ENCODE data around the gene FNDC4. TPM values are rescaled to one million over a fixed set of nuclear protein-coding genes. Genes with fewer than 3 reads are reported as not detected.

Gene FNDC4
- total RNA-seq, 4 donors from 2014 or later = 0.59 to 9.1 (median 7.4) TPM

DNA sequence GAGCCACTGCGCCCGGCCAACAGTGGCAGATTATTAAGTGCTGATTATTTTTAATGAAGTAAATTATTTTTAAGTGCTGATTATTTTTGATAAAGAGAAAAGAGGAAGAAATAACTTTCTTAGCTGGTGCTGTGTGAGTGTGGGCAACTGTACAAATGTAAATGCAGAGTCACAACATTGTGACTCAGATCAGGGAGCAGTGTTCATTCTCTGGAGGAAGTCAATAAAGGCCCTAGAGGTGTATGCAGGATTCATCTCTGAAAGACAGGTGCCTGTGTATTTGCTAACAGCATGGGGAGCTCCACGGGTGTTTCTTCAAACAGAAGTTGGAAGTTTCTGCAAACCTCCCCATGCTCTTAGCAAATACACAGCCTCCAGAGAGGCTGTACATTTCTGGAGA lies 46.6 kb downstream of the FNDC4 start:
- no peaks in the 10 kb centered on the region for H3K4me1 ChIP-seq
- H3K27ac ChIP-seq = no peak overlapping the region
- TF ChIP-seq POLR2A (IDR thresholded peaks at IDR 0.05) = no peak
- TF ChIP-seq, protein P1, sequence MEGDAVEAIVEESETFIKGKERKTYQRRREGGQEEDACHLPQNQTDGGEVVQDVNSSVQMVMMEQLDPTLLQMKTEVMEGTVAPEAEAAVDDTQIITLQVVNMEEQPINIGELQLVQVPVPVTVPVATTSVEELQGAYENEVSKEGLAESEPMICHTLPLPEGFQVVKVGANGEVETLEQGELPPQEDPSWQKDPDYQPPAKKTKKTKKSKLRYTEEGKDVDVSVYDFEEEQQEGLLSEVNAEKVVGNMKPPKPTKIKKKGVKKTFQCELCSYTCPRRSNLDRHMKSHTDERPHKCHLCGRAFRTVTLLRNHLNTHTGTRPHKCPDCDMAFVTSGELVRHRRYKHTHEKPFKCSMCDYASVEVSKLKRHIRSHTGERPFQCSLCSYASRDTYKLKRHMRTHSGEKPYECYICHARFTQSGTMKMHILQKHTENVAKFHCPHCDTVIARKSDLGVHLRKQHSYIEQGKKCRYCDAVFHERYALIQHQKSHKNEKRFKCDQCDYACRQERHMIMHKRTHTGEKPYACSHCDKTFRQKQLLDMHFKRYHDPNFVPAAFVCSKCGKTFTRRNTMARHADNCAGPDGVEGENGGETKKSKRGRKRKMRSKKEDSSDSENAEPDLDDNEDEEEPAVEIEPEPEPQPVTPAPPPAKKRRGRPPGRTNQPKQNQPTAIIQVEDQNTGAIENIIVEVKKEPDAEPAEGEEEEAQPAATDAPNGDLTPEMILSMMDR (IDR thresholded peaks at IDR 0.05) = no peak
- H3K9me3 ChIP-seq = no peaks in the 10 kb centered on the region
- no peak overlapping the region for H3K4me3 ChIP-seq
- intact Hi-C loops (cut with DNase I; ENCODE audit: low total_unique reads) = no loop called here
- DNase-seq = no peak
- no peaks in the 10 kb centered on the region for H3K36me3 ChIP-seq
- H3K27me3 ChIP-seq = no peaks in the 10 kb centered on the region

DNA sequence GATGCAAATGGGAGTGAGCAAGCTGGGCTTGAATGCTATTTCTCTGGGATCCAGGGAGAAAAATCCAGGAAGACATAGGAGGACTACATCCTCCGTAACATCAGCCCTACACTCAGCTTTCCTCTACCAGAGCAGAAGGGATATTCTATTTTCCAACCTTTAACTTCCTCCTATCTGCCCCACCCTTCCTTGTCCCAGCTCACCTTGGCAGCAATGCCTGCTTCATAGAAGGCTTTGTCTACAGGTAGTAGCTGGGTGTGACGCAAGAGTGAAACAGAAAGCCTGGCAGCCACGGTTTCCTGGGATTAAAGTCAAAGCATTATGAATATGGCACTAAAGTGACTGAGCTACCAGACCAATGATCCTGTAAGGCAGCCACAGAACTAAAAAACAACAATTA lies 48.9 kb downstream of the FNDC4 start:
- Histone ChIP-seq H3K4me3 (no peak overlapping the region), H3K9me3 (no peaks in the 10 kb centered on the region), H3K36me3 (no peaks in the 10 kb centered on the region), H3K27ac (no peak overlapping the region), H3K27me3 (no peaks in the 10 kb centered on the region), H3K4me1 (no peaks in the 10 kb centered on the region)
- TF ChIP-seq POLR2A (IDR thresholded peaks at IDR 0.05) = no peak
- TF ChIP-seq, protein P1 (IDR thresholded peaks at IDR 0.05) = no peak
- intact Hi-C loops (cut with DNase I; ENCODE audit: low total_unique reads) = no loop called here
- DNase-seq = no peak

DNA sequence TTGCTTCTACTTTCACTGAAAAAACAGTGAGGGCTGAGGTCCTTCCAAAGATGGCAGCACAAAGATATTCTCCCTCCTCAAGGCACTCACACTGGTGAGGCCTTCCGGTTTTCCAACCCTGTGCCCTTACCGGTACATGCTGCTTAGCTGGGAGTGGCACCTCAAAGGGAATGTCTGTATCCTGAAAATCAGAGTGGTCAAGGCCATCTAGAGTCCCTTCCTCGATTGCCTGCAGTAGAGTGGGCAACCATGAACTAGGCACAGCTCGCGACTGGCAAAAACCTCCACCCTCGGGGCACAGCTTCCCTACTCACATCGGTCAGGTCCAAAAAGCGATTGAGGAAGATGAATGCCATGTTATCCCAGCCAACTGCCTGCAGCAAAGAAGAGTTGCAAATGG lies 49.4 kb downstream of the FNDC4 start:
- Histone ChIP-seq H3K4me3 (no peak overlapping the region), H3K27me3 (no peaks in the 10 kb centered on the region), H3K36me3 (no peaks in the 10 kb centered on the region), H3K9me3 (no peaks in the 10 kb centered on the region), H3K27ac (no peak overlapping the region), H3K4me1 (no peaks in the 10 kb centered on the region)
- intact Hi-C loops (cut with DNase I; ENCODE audit: low total_unique reads) = no loop called here
- no peak for DNase-seq
- TF ChIP-seq POLR2A (IDR thresholded peaks at IDR 0.05) = no peak
- TF ChIP-seq, protein P1 (IDR thresholded peaks at IDR 0.05) = no peak

DNA sequence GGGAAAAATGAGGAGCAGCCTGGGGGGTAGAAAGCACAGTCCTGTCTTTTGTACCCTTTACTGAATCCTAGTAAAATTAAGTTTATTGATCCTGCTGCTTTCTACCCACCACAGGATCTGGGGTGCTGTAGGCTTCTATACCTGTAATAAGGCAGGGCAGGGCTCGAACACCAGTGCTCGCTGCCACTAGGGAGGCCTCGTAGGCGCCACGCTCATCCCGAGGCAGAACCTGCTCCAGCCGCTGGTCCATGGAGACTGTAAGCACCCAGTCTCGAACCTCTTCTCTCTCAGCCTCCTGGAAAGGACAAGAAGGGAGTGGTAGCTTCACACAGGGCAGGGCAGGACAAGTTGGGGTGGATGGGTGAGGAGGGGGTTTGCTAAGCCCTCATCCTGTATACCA lies 49.8 kb downstream of the FNDC4 start:
- Histone ChIP-seq H3K36me3 (no peaks in the 10 kb centered on the region), H3K27ac (no peak overlapping the region), H3K4me1 (no peaks in the 10 kb centered on the region), H3K9me3 (no peaks in the 10 kb centered on the region), H3K4me3 (no peak overlapping the region), H3K27me3 (no peaks in the 10 kb centered on the region)
- no peak for DNase-seq
- TF ChIP-seq POLR2A (IDR thresholded peaks at IDR 0.05) = no peak
- TF ChIP-seq, protein P1 (IDR thresholded peaks at IDR 0.05) = no peak
- intact Hi-C loops (cut with DNase I; ENCODE audit: low total_unique reads) = no loop called here

DNA sequence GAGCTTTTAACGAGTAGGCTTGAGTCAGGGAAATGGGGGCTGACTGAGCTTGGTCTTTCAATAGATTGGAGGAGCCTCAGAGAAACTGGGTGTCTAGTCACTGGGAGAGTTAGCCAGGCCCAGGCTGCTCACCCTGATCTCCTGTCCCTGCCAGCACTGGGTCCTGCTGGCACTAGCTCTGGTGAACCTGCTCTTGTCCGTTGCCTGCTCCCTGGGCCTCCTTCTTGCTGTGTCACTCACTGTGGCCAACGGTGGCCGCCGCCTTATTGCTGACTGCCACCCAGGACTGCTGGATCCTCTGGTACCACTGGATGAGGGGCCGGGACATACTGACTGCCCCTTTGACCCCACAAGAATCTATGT lies 52.1 kb downstream of the FNDC4 start:
- Histone ChIP-seq H3K27me3 (no peaks in the 10 kb centered on the region), H3K4me1 (no peaks in the 10 kb centered on the region), H3K4me3 (no peak overlapping the region), H3K27ac (peak overlapping the region in 1 of 2 donors; percentile 21), H3K36me3 (no peaks in the 10 kb centered on the region), H3K9me3 (no peaks in the 10 kb centered on the region)
- no peak for DNase-seq
- TF ChIP-seq, protein P1 (IDR thresholded peaks at IDR 0.05) = no peak
- TF ChIP-seq POLR2A (IDR thresholded peaks at IDR 0.05) = no peak
- intact Hi-C loops (cut with DNase I; ENCODE audit: low total_unique reads) = no loop called here

All from uterus (tissue), 4 donors.